HT-29 (cell line): ENCODE data around the gene DUSP2. TPM values are rescaled to one million over a fixed set of nuclear protein-coding genes. Genes with fewer than 3 reads are reported as not detected.
A peak's percentile ranks its signal among the peaks of the same experiment; 100 is the strongest.
"Not testable (repeated sequence)": the region's sequence is repeated elsewhere in the genome, so short reads cannot be mapped to it uniquely, and the experiment has no call there.

Experiments used
- DNase-seq: peaks from one replicate; pipeline ENCODE4 v3.0.0-alpha.2; 2015; ENCODE audit warnings: low spot score
- total RNA-seq: library from RNA; depleted of rRNA; stranded (reverse); fragments of >200 nt; shearing (Covaris generic); gene quantifications from 2 replicates; pipeline ENCODE4 v1.2.3, GENCODE V29; 2014

DUSP2 gene
- total RNA-seq, 1 experiment from 2014 or later = 73.5 TPM

DNA sequence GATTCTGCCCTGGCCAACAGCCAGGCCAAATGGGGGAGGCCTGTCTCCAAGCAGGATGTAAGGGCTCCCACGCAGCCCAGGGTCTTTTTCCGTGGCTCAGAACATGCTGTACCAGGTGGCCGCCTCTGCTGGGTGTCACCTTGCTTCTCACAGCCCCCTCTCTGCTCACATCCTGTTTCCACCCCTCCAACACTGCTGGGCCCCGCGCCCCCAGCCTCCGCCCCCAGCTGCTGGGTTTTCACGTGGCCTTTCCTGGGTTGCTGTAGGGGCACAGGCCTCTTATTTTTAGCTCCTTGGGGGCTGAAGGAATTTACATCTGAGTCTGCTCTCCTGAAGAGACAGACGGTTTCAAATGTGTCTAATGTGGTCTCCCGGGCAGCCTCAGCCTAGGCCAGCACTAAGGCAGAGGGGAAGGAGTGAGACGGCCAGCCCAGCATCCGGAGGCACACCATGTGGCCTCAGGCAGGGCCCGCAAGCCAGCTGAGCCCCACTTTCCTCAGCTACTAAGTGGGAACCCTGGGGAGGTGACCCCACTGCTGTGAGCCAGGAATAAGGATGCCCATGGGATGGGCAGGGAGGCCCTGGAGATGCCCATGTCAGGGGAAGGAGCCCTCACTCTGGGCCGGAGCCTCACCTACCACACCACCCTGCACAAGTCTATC is 18.7 kb upstream of the DUSP2 start:
- no peak for DNase-seq

DNA sequence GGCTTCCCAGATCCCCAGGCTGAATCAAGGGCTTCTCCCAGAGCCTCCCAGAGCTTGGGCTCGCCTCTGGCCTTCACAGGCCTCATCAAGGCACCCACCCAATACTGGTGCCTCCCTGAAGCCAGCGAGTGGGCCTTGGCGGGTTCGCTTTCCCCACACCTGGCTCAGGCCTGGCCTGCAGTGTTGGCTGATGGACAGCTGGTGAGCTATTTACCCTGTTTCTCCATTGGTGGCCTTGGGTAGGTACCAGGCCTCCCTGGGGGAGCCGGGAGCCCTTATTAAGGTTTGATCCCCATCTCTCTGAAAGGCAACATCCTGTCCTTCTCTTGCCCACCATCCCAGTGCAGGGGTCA is 18.2 kb upstream of the DUSP2 start:
- no peak for DNase-seq

DNA sequence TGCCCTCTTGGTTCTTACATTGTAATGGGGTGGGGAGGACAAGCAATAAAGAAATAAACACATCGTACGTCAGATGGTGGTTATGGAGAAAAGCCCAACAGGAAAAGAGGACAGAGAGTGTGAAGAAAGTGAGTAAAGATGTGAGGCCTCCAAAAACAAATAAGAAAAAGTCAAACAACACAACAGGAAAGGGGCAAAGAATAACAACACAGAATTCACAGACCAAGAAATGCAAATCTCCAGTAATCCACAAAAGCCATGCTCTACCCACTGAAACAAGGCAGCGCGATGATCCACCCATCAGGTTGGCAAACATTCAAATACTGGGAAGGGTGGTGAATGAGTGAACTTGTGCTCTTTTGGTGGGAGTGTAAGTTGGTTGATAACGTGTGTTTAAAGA is 16.7 kb upstream of the DUSP2 start:
- DNase-seq = peak; percentile 82

DNA sequence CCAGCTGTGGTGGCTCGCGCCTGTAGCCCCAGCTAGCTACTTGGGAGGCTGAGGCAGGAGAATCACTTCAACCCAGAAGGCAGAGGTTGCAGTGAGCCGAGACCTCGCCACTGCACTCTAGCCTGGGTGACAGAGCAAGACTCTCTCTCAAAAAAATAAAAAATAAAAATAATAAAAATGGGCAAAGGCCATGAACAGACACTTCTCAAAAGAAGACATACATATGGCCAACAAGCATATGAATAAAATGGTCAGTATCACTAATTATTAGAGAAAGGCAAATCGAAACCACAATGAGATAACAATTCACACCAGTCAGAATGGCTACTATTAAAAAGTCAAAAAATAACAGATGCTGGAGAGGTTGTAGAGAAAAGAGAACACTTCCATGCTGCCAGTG is 15.1 kb upstream of the DUSP2 start:
- not testable (repeated sequence) for DNase-seq

DNA sequence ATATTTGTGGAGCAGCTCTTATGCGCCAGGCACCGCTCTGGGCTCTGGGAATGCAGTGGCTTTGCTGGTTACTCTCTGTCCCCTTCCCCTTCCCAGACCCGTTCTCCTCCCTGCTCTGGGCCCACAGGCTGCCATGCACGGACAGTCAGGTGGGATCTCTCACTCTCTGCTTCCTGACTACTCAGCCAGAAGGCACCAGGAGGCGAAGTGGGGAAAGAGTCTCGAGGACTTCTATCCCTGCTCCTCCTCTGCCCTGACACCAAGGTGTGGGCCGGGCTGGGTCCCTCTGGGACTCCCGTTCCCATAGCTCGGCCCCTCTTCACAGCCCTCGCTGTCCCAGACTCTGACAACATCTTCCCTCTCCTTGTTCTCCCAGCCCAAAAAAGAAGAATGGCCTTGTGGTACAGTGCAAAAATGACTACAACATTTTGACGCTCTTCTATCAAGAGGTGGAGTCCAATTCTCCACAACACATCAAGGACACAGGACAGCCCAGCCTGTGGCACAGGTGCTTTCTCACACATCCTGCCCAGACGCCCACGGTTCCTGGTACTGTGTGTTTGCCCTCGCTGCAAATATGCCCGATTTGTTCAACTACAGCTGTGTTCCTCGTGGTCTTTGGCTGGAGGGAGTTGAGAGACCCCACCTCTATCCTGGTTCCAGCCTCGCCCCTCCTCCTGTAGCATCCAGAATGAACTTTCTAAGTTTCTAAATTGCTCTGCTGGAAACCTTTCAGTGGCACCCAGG is 14.0 kb upstream of the DUSP2 start:
- DNase-seq = no peak

DNA sequence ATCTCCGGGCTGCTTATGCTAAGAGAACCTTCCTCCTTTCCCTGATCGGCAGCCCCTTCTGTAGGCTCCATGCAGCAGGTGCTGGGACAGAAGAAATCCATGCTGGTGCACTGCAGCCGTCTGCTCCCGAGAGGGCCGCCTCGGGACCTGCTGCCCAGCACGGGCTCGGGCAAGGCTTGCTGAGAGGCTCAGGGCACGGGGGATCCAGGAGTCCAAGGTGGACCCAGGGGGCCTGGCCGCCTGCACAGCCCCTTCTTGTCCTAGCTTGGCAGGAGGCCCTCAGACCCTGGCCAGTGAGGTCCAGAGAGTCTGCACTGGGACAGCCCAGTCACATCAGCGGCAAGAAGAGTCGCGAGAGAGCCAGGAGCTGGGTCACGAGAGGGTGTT is 13.3 kb upstream of the DUSP2 start:
- no peak for DNase-seq

DNA sequence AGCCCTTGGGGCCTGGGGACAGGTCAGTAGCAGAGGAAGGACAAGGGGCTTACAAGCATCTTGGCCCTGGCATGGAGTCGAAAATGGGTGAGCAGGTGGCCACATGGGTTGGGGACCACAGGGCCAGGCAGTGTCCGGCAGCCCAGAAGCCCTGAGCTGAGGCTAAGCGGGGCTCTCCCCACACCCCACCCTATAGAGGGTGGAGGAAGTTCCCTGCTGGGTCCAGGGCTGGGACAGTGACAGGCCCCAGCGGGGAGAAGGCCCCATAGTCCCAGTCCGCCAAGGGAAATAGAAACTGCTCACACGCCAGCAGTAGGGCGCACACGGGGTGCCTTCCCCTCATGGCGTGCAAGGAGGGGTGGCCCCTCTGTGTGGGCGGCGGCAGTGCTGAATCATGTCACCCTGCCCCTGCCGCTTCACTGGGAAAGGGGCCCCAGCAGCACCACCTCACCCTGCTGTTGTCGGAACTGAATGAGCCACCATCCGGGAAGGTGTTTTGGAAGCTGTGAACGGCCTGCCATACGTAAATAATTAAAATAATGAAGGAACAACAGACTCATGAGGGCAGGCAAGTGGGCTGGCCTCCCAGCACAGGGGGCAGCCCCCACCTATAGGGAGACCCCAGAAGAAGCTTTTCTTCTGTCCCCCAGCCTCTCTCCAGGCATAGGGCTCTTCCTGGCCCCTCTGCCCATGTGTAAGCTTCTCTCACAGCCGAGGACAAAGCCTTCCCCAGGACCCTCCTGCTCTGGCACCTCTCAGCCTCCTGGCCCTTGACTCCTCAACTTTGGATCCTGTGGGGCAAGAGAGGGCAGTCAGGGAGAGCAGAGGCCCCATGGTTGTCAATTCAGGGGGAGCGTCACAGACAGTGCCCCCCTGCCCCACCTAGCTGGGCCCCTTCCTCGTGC is 12.7 kb upstream of the DUSP2 start:
- no peak for DNase-seq

DNA sequence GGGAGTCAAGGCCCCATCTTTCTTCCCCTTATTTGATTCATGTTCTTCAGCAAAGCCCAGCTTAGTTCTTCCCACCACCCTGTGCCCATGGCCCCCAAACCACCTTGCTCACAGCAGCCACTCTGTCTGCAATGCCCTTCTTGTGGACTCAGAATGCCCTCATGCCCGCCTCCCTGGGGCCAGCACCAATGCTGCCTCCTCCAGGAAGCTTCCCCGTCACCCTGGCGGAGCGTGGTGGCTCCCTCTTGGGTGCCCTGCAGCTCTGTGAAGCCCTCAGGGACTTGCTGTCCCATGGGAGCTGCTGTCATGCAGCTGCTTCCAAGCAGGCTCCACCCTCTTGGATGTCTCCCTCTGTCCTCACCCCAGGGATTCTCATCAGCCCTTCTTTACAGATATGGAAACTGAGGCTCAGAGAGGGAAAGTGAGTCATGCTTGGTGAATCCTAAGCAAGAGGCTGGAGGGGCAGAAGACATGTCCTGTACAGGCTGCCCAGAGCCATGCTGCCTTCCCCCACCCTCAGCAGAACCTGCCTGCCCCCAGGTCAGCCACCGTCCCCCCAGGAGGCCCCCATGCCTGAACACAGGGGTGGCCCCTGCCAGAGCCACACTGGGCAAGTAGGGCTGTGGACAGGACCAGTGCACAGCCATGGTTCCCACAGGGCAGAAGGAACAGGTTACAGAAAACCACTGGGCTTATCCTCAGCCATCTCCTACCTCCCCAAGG is 11.8 kb upstream of the DUSP2 start:
- DNase-seq = no peak

DNA sequence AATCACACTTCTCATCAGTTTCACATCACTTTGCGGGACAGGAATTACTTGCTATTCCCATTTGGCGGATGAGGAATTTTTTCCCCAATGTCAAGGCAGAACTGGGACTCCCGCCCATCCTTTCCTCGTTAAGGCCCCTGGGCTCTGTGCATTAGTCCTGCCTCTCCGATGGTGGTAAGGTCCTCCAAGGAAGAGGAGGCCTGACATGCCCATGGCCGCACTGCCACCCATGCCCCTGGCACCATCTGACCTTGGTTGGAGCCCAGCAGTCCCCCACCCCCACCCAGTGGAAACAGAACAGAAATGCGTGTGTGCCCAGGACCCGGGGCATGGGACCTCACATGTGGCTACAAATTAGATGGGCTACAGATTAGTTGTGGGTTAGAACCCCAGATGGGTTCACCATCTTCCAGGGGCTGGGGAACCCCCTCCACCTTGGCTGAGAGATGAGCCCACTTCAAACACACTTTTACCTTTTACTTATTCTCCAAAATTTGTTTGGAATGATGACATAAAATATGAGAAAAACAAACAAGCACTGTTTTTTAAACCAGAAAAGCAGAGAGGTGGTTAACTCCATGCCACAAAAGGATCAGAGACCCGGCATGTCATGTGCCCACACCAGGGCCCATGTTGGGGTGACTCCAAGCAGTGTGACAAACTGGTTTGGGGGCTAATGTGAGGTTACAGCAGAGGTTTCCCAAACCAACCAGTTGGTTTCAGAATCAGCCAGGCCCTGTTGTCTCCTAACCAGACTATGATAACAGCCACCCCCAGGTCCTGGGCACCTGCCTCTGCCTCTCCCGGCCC is 11.0 kb upstream of the DUSP2 start:
- no peak for DNase-seq

DNA sequence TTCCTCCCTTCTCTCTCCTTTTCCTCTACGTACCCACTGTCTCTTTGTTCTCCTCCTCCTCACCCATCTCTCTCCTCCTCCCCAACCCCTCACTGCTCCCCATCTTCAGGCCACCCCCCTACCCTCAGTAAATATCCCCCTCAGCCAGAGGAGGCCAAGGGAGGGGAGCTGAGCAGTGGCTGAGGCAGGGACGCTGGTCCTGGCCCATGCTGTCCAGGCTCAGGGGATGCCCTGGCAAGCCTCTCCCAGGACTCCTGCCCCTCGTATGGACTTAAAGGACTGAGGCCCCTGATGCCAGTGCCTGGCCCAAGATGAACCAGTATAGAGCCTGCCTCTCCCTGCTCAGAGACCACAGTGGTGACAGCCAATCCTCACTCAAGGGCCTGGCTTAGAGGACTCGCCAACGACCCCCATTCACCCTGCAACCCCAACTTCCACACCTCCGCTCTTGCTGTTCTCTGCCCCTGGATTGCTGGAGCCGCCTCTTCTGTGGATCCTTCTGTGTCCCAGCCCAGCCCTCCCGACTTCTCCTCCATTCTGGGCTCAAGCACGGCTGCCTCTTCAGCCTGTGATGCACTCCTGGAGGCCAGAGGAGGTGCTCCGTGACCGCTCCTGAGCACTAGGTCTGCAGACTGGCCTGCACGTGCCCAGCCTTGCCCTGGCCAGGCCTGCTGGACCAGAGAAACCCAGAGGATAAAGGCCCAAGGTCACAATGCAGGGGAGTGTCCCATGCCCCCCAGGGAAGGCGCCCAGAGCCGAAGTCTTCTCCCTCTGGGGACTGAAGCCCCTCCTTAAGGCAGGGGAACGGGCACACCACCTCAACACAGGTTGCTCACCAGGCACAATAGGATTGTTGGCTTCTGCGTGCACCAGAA is 9.5 kb upstream of the DUSP2 start:
- no peak for DNase-seq

DNA sequence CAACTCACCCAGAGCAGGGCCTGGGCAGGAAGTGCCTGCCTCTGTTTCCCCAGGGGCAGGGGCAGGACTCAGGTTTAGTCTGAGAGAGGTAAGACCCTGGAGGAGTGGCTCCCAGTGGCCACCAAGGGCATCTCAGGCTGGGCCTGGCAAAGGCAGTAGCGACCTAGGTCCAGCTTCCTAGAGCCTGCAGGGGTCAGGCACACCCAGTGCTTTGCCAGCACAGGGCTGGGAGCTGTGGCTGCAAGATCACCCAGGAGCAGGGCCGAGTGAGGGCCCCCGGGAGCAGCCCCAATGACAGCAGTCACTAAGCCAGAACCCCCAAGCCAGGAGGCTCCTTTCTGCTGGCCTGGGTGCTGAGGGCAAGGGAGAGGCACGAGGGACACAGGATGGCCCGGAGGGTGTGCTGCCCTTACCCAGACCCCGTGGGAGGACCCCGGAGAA is 8.8 kb upstream of the DUSP2 start:
- DNase-seq = peak; percentile 17

DNA sequence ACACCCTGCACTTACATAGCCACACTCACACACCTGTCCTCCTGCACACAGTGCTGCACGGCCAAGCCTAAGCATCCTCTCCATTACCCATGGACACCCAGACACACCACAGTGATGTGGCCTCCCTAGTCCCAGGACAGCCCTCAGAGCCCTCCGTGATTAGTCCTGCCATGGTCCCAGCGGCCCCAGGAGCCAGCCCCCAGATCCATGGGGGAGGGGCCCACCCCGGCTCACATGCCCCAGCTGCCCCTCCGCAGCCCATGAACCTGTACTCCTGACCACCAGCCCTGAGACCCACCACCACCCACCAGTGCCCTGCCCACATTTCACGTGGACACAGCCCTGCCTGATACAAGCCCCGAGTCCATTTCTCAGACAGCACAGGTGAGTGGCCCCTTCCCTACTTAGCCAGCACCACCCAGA is 8.1 kb upstream of the DUSP2 start:
- DNase-seq = no peak

DNA sequence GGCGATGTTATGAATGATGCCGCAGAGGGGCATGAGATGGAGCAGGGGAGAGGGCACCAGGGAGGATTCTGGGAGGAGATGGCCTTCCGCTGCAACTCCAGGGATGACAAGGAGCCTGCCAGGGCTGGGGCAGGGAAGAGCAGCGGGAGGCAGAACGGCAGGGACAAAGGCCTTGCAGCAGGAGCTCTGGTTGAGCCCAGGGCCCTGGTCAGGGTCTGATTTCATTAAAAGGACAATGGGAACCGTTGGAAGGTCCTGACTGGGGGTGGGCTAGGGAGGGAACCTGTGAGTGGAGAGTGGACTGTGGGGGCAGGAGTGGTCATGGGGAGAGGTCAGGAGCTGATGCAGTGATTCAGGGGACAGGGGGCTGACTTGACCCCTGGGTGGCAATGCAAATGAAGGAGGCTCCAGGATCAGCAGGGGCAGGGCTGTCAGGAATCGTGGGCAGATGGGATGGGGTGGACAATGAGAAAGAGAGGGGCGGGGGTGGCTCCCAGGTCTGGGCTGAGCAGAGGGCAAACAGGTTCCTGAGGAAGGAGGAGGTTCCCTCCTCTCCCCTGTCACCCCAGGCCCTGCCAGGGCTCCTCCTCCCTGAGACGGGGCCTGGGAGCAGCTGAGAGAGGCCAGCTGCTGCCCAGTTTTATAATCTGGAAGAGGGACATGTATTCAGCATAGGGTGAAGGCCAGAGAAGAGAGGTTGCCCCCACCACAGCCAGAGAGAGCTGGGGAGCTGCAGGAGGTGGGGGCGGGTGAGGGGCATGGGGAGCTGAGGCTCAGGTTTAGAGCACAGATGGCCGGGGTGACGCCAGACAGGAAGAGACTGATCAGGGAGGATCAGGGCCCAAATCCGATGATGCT is 7.3 kb upstream of the DUSP2 start:
- DNase-seq = no peak

DNA sequence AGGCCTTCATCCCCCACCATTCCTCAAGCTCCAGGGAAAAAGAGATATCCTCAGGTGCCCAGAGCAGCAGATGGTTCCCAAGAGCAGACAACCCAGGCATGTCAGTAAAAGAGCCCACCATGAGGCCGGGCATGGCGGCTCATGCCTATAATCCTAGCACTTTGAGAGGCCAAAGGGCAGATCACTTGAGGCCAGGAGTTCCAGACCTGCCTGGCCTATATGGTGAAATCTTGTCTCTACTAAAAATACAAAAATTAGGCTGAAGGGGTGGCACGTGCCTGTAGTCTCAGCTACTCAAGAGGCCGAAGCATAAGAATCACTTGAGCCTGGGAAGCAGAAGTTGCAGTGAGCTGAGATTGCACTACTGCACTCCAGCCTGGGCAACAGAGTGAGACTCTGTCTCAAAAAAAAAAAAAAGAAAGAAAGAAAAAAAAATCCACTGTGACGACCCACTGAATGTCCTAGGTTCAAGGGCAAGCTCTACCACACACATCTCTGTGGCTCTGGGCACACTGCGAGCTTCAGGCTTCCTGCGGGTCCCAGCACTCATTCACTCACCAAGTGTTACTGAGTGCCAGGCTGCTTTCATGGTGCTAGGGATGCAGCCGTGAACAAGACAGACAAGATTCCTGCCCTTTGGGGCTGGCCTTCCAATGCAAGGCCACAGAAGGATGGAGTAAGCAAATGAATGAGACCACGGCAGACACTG is 6.5 kb upstream of the DUSP2 start:
- no peak for DNase-seq

DNA sequence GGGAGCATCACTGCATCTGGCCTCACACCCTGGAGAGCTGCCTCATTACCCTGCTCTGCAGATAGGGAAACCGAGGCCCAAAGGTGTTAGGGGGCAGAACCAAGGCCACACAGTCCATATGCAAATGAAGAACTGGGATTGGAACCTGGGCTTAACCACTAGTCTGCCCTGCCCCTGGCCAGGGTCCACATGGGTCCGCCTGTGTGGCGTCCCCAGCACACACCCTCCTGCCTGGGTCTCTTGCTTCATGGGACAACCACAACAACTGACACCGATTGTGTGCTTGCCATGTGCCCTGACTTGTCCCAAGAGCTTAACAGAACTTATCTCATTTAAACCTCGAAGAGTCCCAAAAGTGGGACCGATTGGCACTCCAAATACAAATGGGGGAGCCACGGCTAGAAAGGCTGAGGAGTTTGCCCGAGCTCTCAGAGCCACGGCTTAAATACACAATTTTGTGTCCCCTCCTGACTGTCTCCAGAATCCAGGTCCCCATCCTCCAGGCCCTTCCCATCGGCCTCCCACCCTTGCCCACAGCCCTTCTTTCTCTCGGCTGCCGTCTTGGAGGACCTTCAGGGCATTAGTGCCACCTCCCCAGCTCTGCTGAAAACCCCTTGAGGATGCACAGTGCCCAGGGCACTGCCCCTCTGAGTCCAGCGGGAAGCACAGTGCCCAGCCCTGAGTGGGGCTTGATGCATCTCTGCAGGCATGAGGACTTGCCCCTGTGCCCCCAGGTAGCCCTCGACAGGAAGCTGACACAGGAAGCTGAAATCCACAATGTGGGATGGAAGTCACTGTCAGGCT is 5.8 kb upstream of the DUSP2 start:
- no peak for DNase-seq

DNA sequence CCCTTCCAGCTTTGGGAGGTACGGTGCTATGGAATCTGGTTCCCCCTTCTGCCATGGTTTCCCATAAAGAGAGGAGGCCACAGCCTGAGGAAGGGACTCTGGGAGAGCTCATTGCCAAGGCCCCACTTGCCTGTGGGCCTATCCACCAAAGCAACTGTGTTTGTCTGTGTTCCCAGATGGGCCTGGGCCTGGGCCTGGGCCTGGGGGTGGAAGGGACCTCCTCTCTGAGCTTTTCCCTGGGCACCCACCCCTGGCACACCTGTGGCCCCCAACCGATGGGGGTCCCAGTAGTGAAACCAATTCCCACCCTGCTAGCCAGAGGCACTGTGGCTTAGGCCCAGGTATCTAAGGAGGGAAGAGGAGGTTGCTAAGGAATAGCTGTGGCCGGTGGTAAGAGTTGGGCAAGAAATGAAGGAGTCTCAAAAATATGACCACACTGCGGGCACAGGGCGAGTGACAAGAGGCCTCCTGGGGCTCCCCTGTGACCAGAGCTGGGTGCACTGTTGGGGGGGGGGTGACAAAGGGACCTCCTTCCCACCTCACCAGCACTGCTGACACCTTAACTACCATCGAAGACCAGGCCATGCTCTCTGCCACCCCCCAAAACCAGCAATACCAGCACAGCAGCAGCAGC is 4.9 kb upstream of the DUSP2 start:
- DNase-seq = no peak
